ENCODE measurements around the gene NTM.

The NTM gene

DNA sequence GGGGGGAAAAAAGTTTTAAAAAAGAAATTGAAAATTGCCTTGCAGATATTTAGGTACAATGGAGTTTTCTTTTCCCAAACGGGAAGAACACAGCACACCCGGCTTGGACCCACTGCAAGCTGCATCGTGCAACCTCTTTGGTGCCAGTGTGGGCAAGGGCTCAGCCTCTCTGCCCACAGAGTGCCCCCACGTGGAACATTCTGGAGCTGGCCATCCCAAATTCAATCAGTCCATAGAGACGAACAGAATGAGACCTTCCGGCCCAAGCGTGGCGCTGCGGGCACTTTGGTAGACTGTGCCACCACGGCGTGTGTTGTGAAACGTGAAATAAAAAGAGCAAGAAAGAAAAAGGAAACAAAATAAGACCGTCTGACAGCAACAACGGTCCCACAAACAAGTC lies 964.9 kb downstream of the NTM start:
- Histone ChIP-seq H3K9me3 (ENCODE audit: control insufficient read depth, insufficient read depth, low read length) (peaks cover 6% of the 10 kb centered on the region; the same call in 1 of the 2 replicates), H4K20me1 (ENCODE audit: control insufficient read depth, insufficient read depth, low read depth, low read length) (no peaks in the 10 kb centered on the region), H3K36me3 (ENCODE audit: control insufficient read depth, low read length) (no peaks in the 10 kb centered on the region), H3K27ac (ENCODE audit: low read depth, low read length) (no peak overlapping the region), H3F3A (ENCODE audit: control insufficient read depth, insufficient read depth) (no peaks in the 10 kb centered on the region), H3K4me1 (ENCODE audit: control insufficient read depth, low read length) (no peaks in the 10 kb centered on the region), H3K79me2 (ENCODE audit: control insufficient read depth, low read length) (no peaks in the 10 kb centered on the region), H3K27me3 (ENCODE audit: control insufficient read depth, low read length) (no peaks in the 10 kb centered on the region), H3K9me2 (replicated peaks; ENCODE audit: control insufficient read depth, low read length) (no peaks in the 10 kb centered on the region), H3K4me3 (ENCODE audit: low read length) (no peak overlapping the region), H3K4me2 (ENCODE audit: low read length) (no peak overlapping the region)
- no peak for TF ChIP-seq EZH2phosphoT487 (IDR thresholded peaks at IDR 0.05; ENCODE audit: borderline replicate concordance, low read length)
- TF ChIP-seq, protein P1, sequence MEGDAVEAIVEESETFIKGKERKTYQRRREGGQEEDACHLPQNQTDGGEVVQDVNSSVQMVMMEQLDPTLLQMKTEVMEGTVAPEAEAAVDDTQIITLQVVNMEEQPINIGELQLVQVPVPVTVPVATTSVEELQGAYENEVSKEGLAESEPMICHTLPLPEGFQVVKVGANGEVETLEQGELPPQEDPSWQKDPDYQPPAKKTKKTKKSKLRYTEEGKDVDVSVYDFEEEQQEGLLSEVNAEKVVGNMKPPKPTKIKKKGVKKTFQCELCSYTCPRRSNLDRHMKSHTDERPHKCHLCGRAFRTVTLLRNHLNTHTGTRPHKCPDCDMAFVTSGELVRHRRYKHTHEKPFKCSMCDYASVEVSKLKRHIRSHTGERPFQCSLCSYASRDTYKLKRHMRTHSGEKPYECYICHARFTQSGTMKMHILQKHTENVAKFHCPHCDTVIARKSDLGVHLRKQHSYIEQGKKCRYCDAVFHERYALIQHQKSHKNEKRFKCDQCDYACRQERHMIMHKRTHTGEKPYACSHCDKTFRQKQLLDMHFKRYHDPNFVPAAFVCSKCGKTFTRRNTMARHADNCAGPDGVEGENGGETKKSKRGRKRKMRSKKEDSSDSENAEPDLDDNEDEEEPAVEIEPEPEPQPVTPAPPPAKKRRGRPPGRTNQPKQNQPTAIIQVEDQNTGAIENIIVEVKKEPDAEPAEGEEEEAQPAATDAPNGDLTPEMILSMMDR (IDR thresholded peaks at IDR 0.05; ENCODE audit: low read depth, low read length, poor library complexity, severe bottlenecking), result no peak

- H3K27ac ChIP-seq (ENCODE audit: low read depth, low read length), result no peak overlapping the region
Observed at GRCh38 chr11:132336781-132337535, 966.5 kb downstream of the NTM start.

GRCh38 chr11:132337819-132338416 lies 967.5 kb downstream of the NTM start:
- Histone ChIP-seq H3K4me1 (ENCODE audit: control insufficient read depth, low read length) (no peaks in the 10 kb centered on the region), H3F3A (ENCODE audit: control insufficient read depth, insufficient read depth) (no peaks in the 10 kb centered on the region), H3K4me2 (ENCODE audit: low read length) (no peak overlapping the region)

More at GRCh38 chr11:132336781-132337535, 966.5 kb downstream of the NTM start:
- H3K27me3 ChIP-seq (ENCODE audit: control insufficient read depth, low read length), result no peaks in the 10 kb centered on the region
- TF ChIP-seq, protein P1 (IDR thresholded peaks at IDR 0.05; ENCODE audit: low read depth, low read length, poor library complexity, severe bottlenecking), result no peak
- no peak for TF ChIP-seq EZH2phosphoT487 (IDR thresholded peaks at IDR 0.05; ENCODE audit: borderline replicate concordance, low read length)
- H3K36me3 ChIP-seq (ENCODE audit: control insufficient read depth, low read length), result no peaks in the 10 kb centered on the region
- H3K4me1 ChIP-seq (ENCODE audit: control insufficient read depth, low read length), result no peaks in the 10 kb centered on the region
- H4K20me1 ChIP-seq (ENCODE audit: control insufficient read depth, insufficient read depth, low read depth, low read length), result no peaks in the 10 kb centered on the region
- H3K4me2 ChIP-seq (ENCODE audit: low read length), result no peak overlapping the region
- no peaks in the 10 kb centered on the region for H3K9me2 ChIP-seq (replicated peaks; ENCODE audit: control insufficient read depth, low read length)
- H3K9me3 ChIP-seq (ENCODE audit: control insufficient read depth, insufficient read depth, low read length), result no peaks in the 10 kb centered on the region
- H3K4me3 ChIP-seq (ENCODE audit: low read length), result no peak overlapping the region
- no peaks in the 10 kb centered on the region for H3F3A ChIP-seq (ENCODE audit: control insufficient read depth, insufficient read depth)
- no peaks in the 10 kb centered on the region for H3K79me2 ChIP-seq (ENCODE audit: control insufficient read depth, low read length)

More at GRCh38 chr11:132337819-132338416, 967.5 kb downstream of the NTM start:
- no peaks in the 10 kb centered on the region for H3K9me2 ChIP-seq (replicated peaks; ENCODE audit: control insufficient read depth, low read length)
- no peaks in the 10 kb centered on the region for H4K20me1 ChIP-seq (ENCODE audit: control insufficient read depth, insufficient read depth, low read depth, low read length)
- no peaks in the 10 kb centered on the region for H3K79me2 ChIP-seq (ENCODE audit: control insufficient read depth, low read length)
- no peak overlapping the region for H3K27ac ChIP-seq (ENCODE audit: low read depth, low read length)
- H3K36me3 ChIP-seq (ENCODE audit: control insufficient read depth, low read length), result no peaks in the 10 kb centered on the region
- TF ChIP-seq EZH2phosphoT487 (IDR thresholded peaks at IDR 0.05; ENCODE audit: borderline replicate concordance, low read length), result no peak
- TF ChIP-seq, protein P1 (IDR thresholded peaks at IDR 0.05; ENCODE audit: low read depth, low read length, poor library complexity, severe bottlenecking), result no peak
- H3K4me3 ChIP-seq (ENCODE audit: low read length), result no peak overlapping the region
- no peaks in the 10 kb centered on the region for H3K27me3 ChIP-seq (ENCODE audit: control insufficient read depth, low read length)
- H3K9me3 ChIP-seq (ENCODE audit: control insufficient read depth, insufficient read depth, low read length), result no peaks in the 10 kb centered on the region
